Caco-2 (cell line): ENCODE data around the gene MYCBP2. TPM values are rescaled to one million over a fixed set of nuclear protein-coding genes. Genes with fewer than 3 reads are reported as not detected.
"Not testable (repeated sequence)": the region's sequence is repeated elsewhere in the genome, so short reads cannot be mapped to it uniquely, and the experiment has no call there.

Experiments
- BruUV-seq: library from RNA; stranded (reverse); fragments of 400-500 nt; replicated peaks from 2 replicates; lab custom pipeline; 2021; lab: Mats Ljungman, UMichigan
- CTCF ChIA-PET: fragments of 300-600 bp; sonication (Branson Sonifier 250); formaldehyde crosslinking; loops from one replicate; lab custom pipeline; 2022; ENCODE audit warnings: antibody characterized with exemption; lab: Charles Lee
- POLR2A ChIA-PET: fragments of 300-600 bp; sonication (Branson Sonifier 250); formaldehyde crosslinking; loops from one replicate; lab custom pipeline; 2022; ENCODE audit warnings: antibody characterized with exemption; lab: Charles Lee
- DNase-seq, 2 experiments: peaks; one replicate each; pipeline versions ENCODE4 v3.0.0 to v3.0.0-alpha.2; 2020 to 2022
- H3K27me3 ChIP-seq: replicated peaks from 2 replicates; pipeline ENCODE4 v1.6.0; 2011; ENCODE audit warnings: low read length; ENCODE audit not compliant: control insufficient read depth, insufficient read depth
- H3K36me3 ChIP-seq: 2 replicates; pipeline ENCODE4 v1.5.1; 2011; ENCODE audit warnings: low read length; ENCODE audit not compliant: control insufficient read depth, insufficient read depth
- H3K4me1 ChIP-seq: fragments of 250-450 bp; sonication (Bioruptor Pico); 2 replicates; pipeline ENCODE4 v1.5.1; 2020; ENCODE audit warnings: mild to moderate bottlenecking
- H3K4me3 ChIP-seq: 2 replicates; pipeline ENCODE4 v1.5.1; 2011; ENCODE audit warnings: low read depth, mild to moderate bottlenecking, control low read depth, low read length
- H3K9me3 ChIP-seq: fragments of 250-450 bp; sonication (Bioruptor Pico); 2 replicates; pipeline ENCODE4 v1.5.1; 2020; ENCODE audit warnings: mild to moderate bottlenecking, moderate library complexity
- H3K27ac Mint-ChIP-seq: one replicate; pipeline ENCODE4 v1.8.0; 2022; ENCODE audit warnings: mixed read lengths; ENCODE audit not compliant: unreplicated experiment
- H3K27me3 Mint-ChIP-seq: one replicate; pipeline ENCODE4 v1.8.0; 2022; ENCODE audit warnings: mixed read lengths; ENCODE audit not compliant: insufficient read depth, unreplicated experiment
- H3K36me3 Mint-ChIP-seq: one replicate; pipeline ENCODE4 v1.8.0; 2022; ENCODE audit warnings: mild to moderate bottlenecking, mixed read lengths; ENCODE audit not compliant: insufficient read depth, unreplicated experiment
- H3K4me1 Mint-ChIP-seq: one replicate; pipeline ENCODE4 v1.8.0; 2022; ENCODE audit warnings: low read depth, mixed read lengths; ENCODE audit not compliant: unreplicated experiment
- H3K4me3 Mint-ChIP-seq: one replicate; pipeline ENCODE4 v1.8.0; 2022; ENCODE audit warnings: mild to moderate bottlenecking, moderate library complexity, mixed read lengths; ENCODE audit not compliant: unreplicated experiment
- H3K9me3 Mint-ChIP-seq: one replicate; pipeline ENCODE4 v1.8.0; 2022; ENCODE audit warnings: mixed read lengths; ENCODE audit not compliant: unreplicated experiment
- intact Hi-C: fragments of 100-400 bp; cut with micrococcal nuclease; formaldehyde crosslinking; loops from one replicate; pipeline ENCODE4 v1.10.0; 2022; ENCODE audit not compliant: unreplicated experiment
- total RNA-seq: library from RNA; stranded (reverse); gene quantifications from 2 replicates; pipeline ENCODE4 v1.2.3, GENCODE V29; 2022
- TF ChIP-seq, protein P1 (sequence below), 2 experiments: fragments of 200-600 bp in 1 of 2; IDR thresholded peaks; 1 replicate in 1 of 2; 2 replicates in 1 of 2; pipeline versions ENCODE4 v1.5.1 to v1.8.0; 2011 to 2022; ENCODE audit warnings: antibody characterized with exemption in 1 of 2, control low read depth in 1 of 2, inconsistent platforms in 1 of 2, low read depth in 1 of 2, low read length in 1 of 2, mild to moderate bottlenecking in 1 of 2, moderate library complexity in 1 of 2; ENCODE audit not compliant: insufficient read depth in 1 of 2, severe bottlenecking in 1 of 2, unreplicated experiment in 1 of 2

MYCBP2 gene
- total RNA-seq, 1 experiment from 2014 or later, result 41.3 TPM

DNA sequence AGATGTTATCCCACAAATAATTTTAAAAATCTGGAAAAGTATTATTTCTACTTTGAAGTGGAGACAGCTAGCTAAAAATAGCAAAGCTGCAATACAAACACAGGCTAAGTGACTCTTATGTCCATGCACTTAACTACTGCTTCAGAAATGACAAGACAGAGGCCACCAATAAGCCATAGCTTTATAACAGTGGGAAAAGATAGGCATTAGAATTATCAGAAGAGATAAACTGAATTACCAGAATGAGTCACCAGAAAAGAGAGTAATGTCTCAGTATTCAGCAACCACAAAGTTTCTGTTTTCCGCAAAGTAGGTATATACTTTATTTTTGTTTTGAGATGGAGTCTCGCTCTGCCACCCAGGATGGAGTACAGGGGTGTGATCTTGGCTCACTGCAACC is 317.9 kb downstream of the MYCBP2 start:
- Mint-ChIP-seq H3K27ac (no peak overlapping the region), H3K27me3 (no peaks in the 10 kb centered on the region), H3K36me3 (peaks cover 53% of the 10 kb centered on the region), H3K4me3 (no peak overlapping the region), H3K4me1 (no peaks in the 10 kb centered on the region), H3K9me3 (no peaks in the 10 kb centered on the region)
- H3K9me3 ChIP-seq, result no peaks in the 10 kb centered on the region
- POLR2A ChIA-PET, result no interaction called here
- BruUV-seq, result no TSS peak
- H3K4me3 ChIP-seq, result no peak overlapping the region
- H3K4me1 ChIP-seq, result no peaks in the 10 kb centered on the region
- DNase-seq, result no peak
- H3K27me3 ChIP-seq, result no peaks in the 10 kb centered on the region
- CTCF ChIA-PET, result no interaction called here
- intact Hi-C loops, result no loop called here
- no peaks in the 10 kb centered on the region; the same call in 1 of the 2 replicates for H3K36me3 ChIP-seq
- TF ChIP-seq, protein P1, sequence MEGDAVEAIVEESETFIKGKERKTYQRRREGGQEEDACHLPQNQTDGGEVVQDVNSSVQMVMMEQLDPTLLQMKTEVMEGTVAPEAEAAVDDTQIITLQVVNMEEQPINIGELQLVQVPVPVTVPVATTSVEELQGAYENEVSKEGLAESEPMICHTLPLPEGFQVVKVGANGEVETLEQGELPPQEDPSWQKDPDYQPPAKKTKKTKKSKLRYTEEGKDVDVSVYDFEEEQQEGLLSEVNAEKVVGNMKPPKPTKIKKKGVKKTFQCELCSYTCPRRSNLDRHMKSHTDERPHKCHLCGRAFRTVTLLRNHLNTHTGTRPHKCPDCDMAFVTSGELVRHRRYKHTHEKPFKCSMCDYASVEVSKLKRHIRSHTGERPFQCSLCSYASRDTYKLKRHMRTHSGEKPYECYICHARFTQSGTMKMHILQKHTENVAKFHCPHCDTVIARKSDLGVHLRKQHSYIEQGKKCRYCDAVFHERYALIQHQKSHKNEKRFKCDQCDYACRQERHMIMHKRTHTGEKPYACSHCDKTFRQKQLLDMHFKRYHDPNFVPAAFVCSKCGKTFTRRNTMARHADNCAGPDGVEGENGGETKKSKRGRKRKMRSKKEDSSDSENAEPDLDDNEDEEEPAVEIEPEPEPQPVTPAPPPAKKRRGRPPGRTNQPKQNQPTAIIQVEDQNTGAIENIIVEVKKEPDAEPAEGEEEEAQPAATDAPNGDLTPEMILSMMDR (IDR thresholded peaks at IDR 0.05; ENCODE audit: insufficient read depth in 1 of 2, low read depth in 1 of 2, low read length in 1 of 2, severe bottlenecking in 1 of 2, unreplicated experiment in 1 of 2), result no peak

- CTCF ChIA-PET, H3K36me3 ChIP-seq, H3K27me3 Mint-ChIP-seq, H3K9me3 Mint-ChIP-seq, H3K27ac Mint-ChIP-seq, H3K4me3 ChIP-seq, H3K4me1 Mint-ChIP-seq, H3K4me3 Mint-ChIP-seq, POLR2A ChIA-PET, DNase-seq, H3K9me3 ChIP-seq, intact Hi-C loops, H3K27me3 ChIP-seq, BruUV-seq, H3K4me1 ChIP-seq: not testable (repeated sequence)
- peaks cover 46% of the 10 kb centered on the region for H3K36me3 Mint-ChIP-seq
Measured at GRCh38 chr13:77008337-77008736, 318.6 kb downstream of the MYCBP2 start.

DNA sequence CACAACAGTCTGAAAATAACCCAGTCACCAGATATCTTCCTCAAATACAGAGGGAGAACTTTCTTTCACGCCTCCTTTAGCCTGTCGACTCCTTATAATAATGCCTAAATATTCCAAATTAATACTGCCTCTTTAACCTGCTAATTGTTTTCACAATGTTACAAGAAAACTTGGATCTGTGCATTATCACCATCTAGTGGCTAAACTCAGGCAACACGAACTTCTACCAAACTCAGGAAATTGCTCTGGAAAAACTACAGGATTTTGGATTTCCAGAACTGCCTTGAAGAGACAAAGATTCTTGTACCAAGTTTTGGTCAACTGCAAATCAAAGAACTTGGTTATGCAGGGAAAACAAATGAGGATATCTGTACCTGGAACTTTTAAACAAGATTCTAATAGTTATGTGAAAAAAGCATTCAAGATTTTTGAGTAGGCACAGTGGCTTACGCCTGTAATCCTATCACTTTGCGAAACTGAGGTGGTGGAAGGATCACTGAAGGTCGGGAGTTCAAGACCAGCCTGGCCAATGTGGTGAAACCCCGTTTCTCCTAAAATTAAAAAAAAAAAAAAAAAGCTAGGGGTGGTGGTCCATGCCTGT is 324.2 kb downstream of the MYCBP2 start:
- Histone ChIP-seq H3K4me3 (no peak overlapping the region), H3K4me1 (no peaks in the 10 kb centered on the region), H3K27me3 (no peaks in the 10 kb centered on the region), H3K36me3 (no peaks in the 10 kb centered on the region; the same call in none of the 2 replicates), H3K9me3 (no peaks in the 10 kb centered on the region)
- ChIA-PET POLR2A (interaction anchor here (0.7 kb wide), 1 partner anchor 10 kb away, joined by 7 read pairs; no protein-coding TSS in a partner anchor), CTCF (no interaction called here)
- Mint-ChIP-seq H3K27me3 (no peaks in the 10 kb centered on the region), H3K4me3 (no peak overlapping the region), H3K36me3 (peaks cover 52% of the 10 kb centered on the region), H3K27ac (no peak overlapping the region), H3K9me3 (no peaks in the 10 kb centered on the region), H3K4me1 (no peaks in the 10 kb centered on the region)
- intact Hi-C loops, result no loop called here
- peak in 1 of 2 experiments; percentile 14 for DNase-seq
- BruUV-seq, result no TSS peak
- TF ChIP-seq, protein P1 (IDR thresholded peaks at IDR 0.05; ENCODE audit: insufficient read depth in 1 of 2, low read depth in 1 of 2, low read length in 1 of 2, severe bottlenecking in 1 of 2, unreplicated experiment in 1 of 2), result peak; percentile 54 to 80
